ENCODE data around the gene HK2.
A peak's percentile ranks its signal among the peaks of the same experiment; 100 is the strongest.
"Not testable (repeated sequence)": the region's sequence is repeated elsewhere in the genome, so short reads cannot be mapped to it uniquely, and the experiment has no call there.

HK2 gene

GRCh38 chr2:74877376-74877775 is 43.4 kb downstream of the HK2 start:
- no peak for DNase-seq (ENCODE audit: low spot score)

- no peak for DNase-seq (ENCODE audit: low spot score)
These were observed 44.0 kb downstream of the HK2 start for GRCh38 chr2:74877781-74878433.

GRCh38 chr2:74878551-74878950 is 44.6 kb downstream of the HK2 start:
- no peak for DNase-seq (ENCODE audit: low spot score)

GRCh38 chr2:74880054-74880728 is 46.3 kb downstream of the HK2 start:
- DNase-seq (ENCODE audit: low spot score), result no peak

- no peak for DNase-seq (ENCODE audit: low spot score)
These were observed 47.2 kb downstream of the HK2 start for GRCh38 chr2:74881176-74881575.

GRCh38 chr2:74881626-74882298 is 47.8 kb downstream of the HK2 start:
- no peak for DNase-seq (ENCODE audit: low spot score)

- peak; percentile 52 for DNase-seq (ENCODE audit: low spot score)
These were observed 48.4 kb downstream of the HK2 start for GRCh38 chr2:74882299-74882687.

- DNase-seq (ENCODE audit: low spot score), result no peak
These were observed 49.1 kb downstream of the HK2 start for GRCh38 chr2:74883011-74883410.

GRCh38 chr2:74884118-74884762 is 50.3 kb downstream of the HK2 start:
- no peak for DNase-seq (ENCODE audit: low spot score)

- no peak for DNase-seq (ENCODE audit: low spot score)
These were observed 50.9 kb downstream of the HK2 start for GRCh38 chr2:74884866-74885265.

GRCh38 chr2:74886251-74886650 is 52.3 kb downstream of the HK2 start:
- DNase-seq (ENCODE audit: low spot score), result no peak

- DNase-seq (ENCODE audit: low spot score), result no peak
These were observed 52.9 kb downstream of the HK2 start for GRCh38 chr2:74886811-74887210.

- no peak for DNase-seq (ENCODE audit: low spot score)
These were observed 53.6 kb downstream of the HK2 start for GRCh38 chr2:74887445-74887951.

- DNase-seq (ENCODE audit: low spot score), result peak; percentile 26
These were observed 54.2 kb downstream of the HK2 start for GRCh38 chr2:74887960-74888700.

GRCh38 chr2:74889159-74889558 is 55.2 kb downstream of the HK2 start:
- DNase-seq (ENCODE audit: low spot score), result no peak

- no peak for DNase-seq (ENCODE audit: low spot score)
These were observed 56.8 kb downstream of the HK2 start for GRCh38 chr2:74890711-74891110.

- no peak for DNase-seq (ENCODE audit: low spot score)
These were observed 57.3 kb downstream of the HK2 start for GRCh38 chr2:74891136-74891764.

GRCh38 chr2:74891816-74892215 is 57.9 kb downstream of the HK2 start:
- DNase-seq (ENCODE audit: low spot score), result not testable (repeated sequence)

GRCh38 chr2:74892609-74893008 is 58.7 kb downstream of the HK2 start:
- no peak for DNase-seq (ENCODE audit: low spot score)

- peak; percentile 94 for DNase-seq (ENCODE audit: low spot score)
These were observed 59.4 kb downstream of the HK2 start for GRCh38 chr2:74893332-74893731.

- peak; percentile 22 for DNase-seq (ENCODE audit: low spot score)
These were observed 60.5 kb downstream of the HK2 start for GRCh38 chr2:74894272-74894981.

All from RKO (cell line).